Stimulated activated memory B cell treated with anti-CD40 and anti-IgM and Interleukin-4, amounts not matched to agents 10 μg/mL and 1 μg/mL and 100 μg/mL, for 72 hours (primary cell): ENCODE measurements around the gene COL4A1.

Experiments
- ATAC-seq: fragments of 150-1000 bp; cut with Tn5 transposase; 2 replicates; pipeline ENCODE4 v1.10.0; 2021
- H3K27ac Mint-ChIP-seq: one replicate; pipeline ENCODE4 v1.8.0; 2022; ENCODE audit warnings: mild to moderate bottlenecking, mixed read lengths
- H3K27me3 Mint-ChIP-seq: one replicate; pipeline ENCODE4 v1.8.0; 2022; ENCODE audit warnings: mixed read lengths
- H3K36me3 Mint-ChIP-seq: one replicate; pipeline ENCODE4 v1.8.0; 2022; ENCODE audit warnings: mixed read lengths
- H3K4me1 Mint-ChIP-seq: one replicate; pipeline ENCODE4 v1.8.0; 2022; ENCODE audit warnings: mixed read lengths
- H3K4me3 Mint-ChIP-seq: one replicate; pipeline ENCODE4 v1.8.0; 2022; ENCODE audit warnings: mild to moderate bottlenecking, moderate library complexity, mixed read lengths
- H3K9me3 Mint-ChIP-seq: one replicate; pipeline ENCODE4 v1.8.0; 2022; ENCODE audit warnings: mixed read lengths

The COL4A1 gene

DNA sequence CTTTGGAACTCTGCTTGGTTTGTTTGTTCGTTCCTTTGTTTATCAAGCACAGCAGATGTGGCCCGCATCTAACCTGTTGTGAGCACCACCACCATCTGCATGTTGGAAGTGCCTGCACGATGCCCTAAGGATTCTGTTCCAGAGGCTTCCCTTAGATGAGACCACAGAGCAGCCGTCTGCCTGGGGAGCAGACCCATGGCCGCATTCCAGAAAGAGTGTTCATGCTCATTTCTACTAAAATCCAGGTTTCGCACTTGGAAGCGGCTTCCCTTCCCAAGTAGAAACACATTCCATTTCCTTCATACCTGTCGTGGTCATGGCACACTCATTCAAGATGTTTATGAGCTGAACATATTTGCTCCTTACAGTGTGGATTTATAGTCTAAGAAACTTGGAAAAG is 27.3 kb upstream of the COL4A1 start:
- Mint-ChIP-seq H3K27me3 (peaks cover 22% of the 10 kb centered on the region), H3K27ac (no peak overlapping the region), H3K36me3 (no peaks in the 10 kb centered on the region), H3K4me1 (no peaks in the 10 kb centered on the region), H3K4me3 (no peak overlapping the region), H3K9me3 (peaks cover 9% of the 10 kb centered on the region)
- no peak for ATAC-seq

DNA sequence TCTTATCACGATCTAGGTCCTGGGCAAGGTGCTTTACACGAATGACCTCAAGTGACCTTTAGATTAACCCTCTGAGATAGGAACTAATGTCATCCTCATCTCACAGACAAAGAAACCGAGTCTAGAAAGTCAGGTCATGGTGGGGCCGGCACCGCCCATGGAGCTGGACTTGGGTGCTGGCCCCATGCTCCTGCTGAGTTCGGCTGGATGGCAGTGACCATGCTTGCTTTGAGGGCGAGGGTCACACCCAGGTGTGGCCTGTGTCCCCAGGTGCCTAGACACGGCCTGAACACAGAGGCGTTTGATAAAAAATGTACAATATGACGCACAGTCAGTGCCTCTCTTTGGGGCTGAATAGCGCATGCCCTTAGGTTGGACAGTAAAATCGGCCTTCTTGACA is 26.9 kb upstream of the COL4A1 start:
- Mint-ChIP-seq H3K4me3 (no peak overlapping the region), H3K27me3 (peaks cover 18% of the 10 kb centered on the region), H3K27ac (no peak overlapping the region), H3K4me1 (no peaks in the 10 kb centered on the region), H3K9me3 (peaks cover 9% of the 10 kb centered on the region), H3K36me3 (no peaks in the 10 kb centered on the region)
- no peak for ATAC-seq

- no peak for ATAC-seq
- Mint-ChIP-seq H3K4me1 (no peaks in the 10 kb centered on the region), H3K4me3 (no peak overlapping the region), H3K27ac (no peak overlapping the region), H3K36me3 (no peaks in the 10 kb centered on the region), H3K9me3 (peaks cover 9% of the 10 kb centered on the region), H3K27me3 (peaks cover 7% of the 10 kb centered on the region)
Observed at GRCh38 chr13:110332750-110333149, 25.8 kb upstream of the COL4A1 start.

GRCh38 chr13:110331362-110331761 is 24.4 kb upstream of the COL4A1 start:
- peaks cover 12% of the 10 kb centered on the region for H3K27me3 Mint-ChIP-seq
- H3K4me1 Mint-ChIP-seq = no peaks in the 10 kb centered on the region
- no peak for ATAC-seq
- H3K36me3 Mint-ChIP-seq = no peaks in the 10 kb centered on the region
- peaks cover 9% of the 10 kb centered on the region for H3K9me3 Mint-ChIP-seq
- H3K27ac Mint-ChIP-seq = no peak overlapping the region
- H3K4me3 Mint-ChIP-seq = no peak overlapping the region

GRCh38 chr13:110330491-110331011 is 23.6 kb upstream of the COL4A1 start:
- Mint-ChIP-seq H3K36me3 (no peaks in the 10 kb centered on the region), H3K9me3 (peaks cover 9% of the 10 kb centered on the region), H3K4me3 (no peak overlapping the region), H3K27ac (no peak overlapping the region), H3K4me1 (no peaks in the 10 kb centered on the region), H3K27me3 (peaks cover 12% of the 10 kb centered on the region)
- no peak for ATAC-seq

GRCh38 chr13:110329798-110330461 is 23.0 kb upstream of the COL4A1 start:
- ATAC-seq = no peak
- H3K4me3 Mint-ChIP-seq = no peak overlapping the region
- H3K36me3 Mint-ChIP-seq = no peaks in the 10 kb centered on the region
- no peak overlapping the region for H3K27ac Mint-ChIP-seq
- no peaks in the 10 kb centered on the region for H3K4me1 Mint-ChIP-seq
- peaks cover 5% of the 10 kb centered on the region for H3K9me3 Mint-ChIP-seq
- peaks cover 13% of the 10 kb centered on the region for H3K27me3 Mint-ChIP-seq

DNA sequence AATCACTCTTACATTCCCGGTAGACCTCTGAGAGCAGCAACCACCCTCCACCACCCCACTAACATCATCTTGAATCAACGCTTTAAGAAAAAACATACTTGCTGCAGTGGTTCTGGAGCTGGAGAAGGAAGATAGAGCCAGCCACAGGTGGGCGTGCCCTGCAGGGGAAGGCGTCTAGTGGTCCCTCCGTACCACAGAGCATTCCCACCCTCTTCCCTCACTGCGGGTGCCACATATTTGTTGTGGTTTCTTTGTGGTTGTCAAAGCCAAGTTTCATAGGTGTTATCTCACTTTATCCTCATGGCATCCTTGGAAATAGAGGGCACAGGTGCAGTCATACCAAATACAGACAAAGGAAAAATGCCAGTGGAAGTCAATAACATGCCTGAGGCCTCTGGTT is 22.3 kb upstream of the COL4A1 start:
- no peaks in the 10 kb centered on the region for H3K9me3 Mint-ChIP-seq
- H3K27me3 Mint-ChIP-seq = peaks cover 20% of the 10 kb centered on the region
- no peak overlapping the region for H3K4me3 Mint-ChIP-seq
- H3K4me1 Mint-ChIP-seq = no peaks in the 10 kb centered on the region
- H3K27ac Mint-ChIP-seq = no peak overlapping the region
- no peaks in the 10 kb centered on the region for H3K36me3 Mint-ChIP-seq
- ATAC-seq = no peak

DNA sequence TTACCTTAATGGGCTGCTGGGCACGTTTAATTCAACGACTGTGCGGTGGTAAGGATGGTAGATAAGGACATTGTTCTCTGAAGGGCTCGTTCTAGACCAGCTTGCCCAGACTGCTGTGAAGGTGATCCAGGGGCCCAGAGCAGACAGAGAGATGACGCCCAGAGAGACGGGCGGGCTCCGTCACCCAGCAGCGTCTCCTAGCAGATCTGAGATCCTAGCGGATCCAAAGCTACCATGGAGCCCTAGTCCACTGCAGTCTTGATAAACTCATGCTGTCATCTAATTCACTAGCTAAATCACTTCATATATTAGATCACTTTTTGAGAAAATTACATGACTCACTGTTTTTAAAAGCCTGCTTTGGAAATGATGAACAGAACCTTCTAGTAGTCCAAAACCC is 21.6 kb upstream of the COL4A1 start:
- no peak for ATAC-seq
- no peaks in the 10 kb centered on the region for H3K36me3 Mint-ChIP-seq
- H3K27ac Mint-ChIP-seq = no peak overlapping the region
- peaks cover 27% of the 10 kb centered on the region for H3K27me3 Mint-ChIP-seq
- no peaks in the 10 kb centered on the region for H3K9me3 Mint-ChIP-seq
- H3K4me3 Mint-ChIP-seq = no peak overlapping the region
- H3K4me1 Mint-ChIP-seq = no peaks in the 10 kb centered on the region

DNA sequence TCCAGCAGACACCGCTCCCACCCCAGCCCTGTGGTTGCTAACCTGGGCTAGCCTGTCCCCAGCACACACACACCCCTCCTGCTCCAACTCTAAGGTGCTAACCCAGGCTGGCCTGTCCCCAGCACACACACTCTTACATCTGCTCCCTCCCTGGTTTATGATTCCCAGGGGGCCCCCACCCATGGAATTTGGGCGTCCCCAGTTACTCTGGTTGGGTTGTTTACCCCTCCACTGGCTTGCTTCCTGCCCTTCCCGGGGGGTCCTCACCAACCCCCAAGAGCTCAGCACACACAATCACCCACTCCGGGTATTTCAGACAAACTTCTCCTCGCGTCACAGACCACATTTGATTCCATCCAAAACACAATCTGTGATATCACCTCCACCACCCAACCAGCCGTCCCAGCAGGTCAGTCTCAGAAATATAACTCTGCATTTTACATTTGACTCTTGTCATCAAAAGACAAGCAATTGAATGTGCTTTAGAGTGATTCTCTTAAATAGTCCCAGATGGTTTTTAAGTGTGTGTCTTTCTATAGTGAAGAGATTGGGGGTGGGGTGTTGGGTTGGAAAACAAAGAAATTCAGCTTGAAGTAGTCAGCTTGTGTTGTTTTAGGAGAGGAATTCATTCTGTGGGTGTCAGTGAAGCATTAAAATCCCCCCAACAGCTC is 20.2 kb upstream of the COL4A1 start:
- H3K4me3 Mint-ChIP-seq = no peak overlapping the region
- no peaks in the 10 kb centered on the region for H3K4me1 Mint-ChIP-seq
- H3K36me3 Mint-ChIP-seq = no peaks in the 10 kb centered on the region
- H3K27ac Mint-ChIP-seq = no peak overlapping the region
- ATAC-seq = no peak
- peaks cover 40% of the 10 kb centered on the region for H3K27me3 Mint-ChIP-seq
- H3K9me3 Mint-ChIP-seq = no peaks in the 10 kb centered on the region

DNA sequence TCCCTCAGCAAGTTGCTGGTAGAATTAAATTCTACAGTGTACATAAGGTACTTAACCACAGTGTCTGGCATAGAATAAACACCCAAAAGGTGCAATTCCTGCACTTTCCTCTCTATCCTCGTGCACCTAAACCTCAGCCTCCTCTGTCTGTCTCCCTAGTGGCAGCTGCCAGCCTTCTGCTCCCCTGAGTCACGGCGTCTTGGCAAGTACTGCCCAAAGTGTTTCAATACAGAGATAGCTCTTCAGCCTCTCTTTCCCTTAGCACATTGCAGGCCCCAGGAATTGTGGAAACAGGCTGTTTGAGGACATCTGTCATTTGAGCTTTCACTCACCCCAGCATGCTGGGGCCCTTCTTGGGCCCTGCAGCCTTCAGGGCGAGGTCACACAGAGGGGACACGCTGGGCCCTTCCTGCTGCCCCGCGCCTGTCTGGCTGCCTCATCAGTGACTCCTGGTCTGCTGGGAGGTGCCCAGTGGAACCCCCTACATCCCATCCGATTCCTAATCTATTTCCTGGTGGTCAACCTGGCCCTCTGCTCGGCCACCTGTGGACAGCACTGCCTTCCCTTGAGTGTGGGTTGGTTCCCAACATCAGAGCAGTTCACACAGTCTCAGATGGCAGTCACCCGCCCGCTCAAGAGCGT is 19.4 kb upstream of the COL4A1 start:
- H3K27ac Mint-ChIP-seq = no peak overlapping the region
- ATAC-seq = no peak

DNA sequence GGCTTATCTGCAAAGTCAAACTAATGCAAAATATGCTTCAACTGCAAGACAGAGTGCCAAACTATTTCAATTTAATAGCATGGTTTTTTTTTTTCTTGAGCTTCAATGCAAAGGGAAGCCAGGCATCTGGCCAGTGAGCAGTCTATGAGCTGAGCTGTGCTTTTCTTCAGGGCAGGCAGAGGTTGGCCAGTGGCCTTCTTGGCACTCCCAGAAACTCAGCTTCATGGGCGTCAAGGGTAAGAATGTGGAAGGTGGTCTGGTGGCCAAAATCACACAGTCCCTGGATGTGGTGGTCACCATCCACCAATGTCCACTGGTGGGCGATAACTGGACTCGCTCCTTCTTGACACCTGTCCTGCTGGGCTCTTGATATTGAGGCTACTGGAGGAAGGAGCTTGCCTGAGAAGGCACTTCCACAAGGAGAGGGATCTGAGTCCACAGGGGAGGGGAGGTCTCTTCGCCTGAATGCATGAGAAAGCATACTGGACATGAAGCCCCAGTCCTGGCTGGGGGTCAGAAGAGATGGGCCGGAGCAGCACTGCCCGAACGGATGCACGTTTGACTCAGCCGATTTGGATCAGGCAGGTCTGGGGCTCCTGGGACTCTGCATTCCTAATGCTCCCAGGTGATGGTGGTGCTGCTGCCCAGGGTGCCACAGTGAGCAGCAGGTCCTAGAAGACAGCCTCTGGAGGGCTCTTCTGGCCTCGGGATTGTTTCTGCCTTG is 17.2 kb upstream of the COL4A1 start:
- no peaks in the 10 kb centered on the region for H3K36me3 Mint-ChIP-seq
- H3K4me3 Mint-ChIP-seq = no peak overlapping the region
- H3K9me3 Mint-ChIP-seq = no peaks in the 10 kb centered on the region
- peaks cover 42% of the 10 kb centered on the region for H3K27me3 Mint-ChIP-seq
- no peaks in the 10 kb centered on the region for H3K4me1 Mint-ChIP-seq
- no peak for ATAC-seq
- H3K27ac Mint-ChIP-seq = no peak overlapping the region

More for the DNA sequence above, 19.4 kb upstream of the COL4A1 start:
- peaks cover 42% of the 10 kb centered on the region for H3K27me3 Mint-ChIP-seq
- H3K4me3 Mint-ChIP-seq = no peak overlapping the region
- H3K4me1 Mint-ChIP-seq = no peaks in the 10 kb centered on the region
- no peaks in the 10 kb centered on the region for H3K36me3 Mint-ChIP-seq
- no peaks in the 10 kb centered on the region for H3K9me3 Mint-ChIP-seq

DNA sequence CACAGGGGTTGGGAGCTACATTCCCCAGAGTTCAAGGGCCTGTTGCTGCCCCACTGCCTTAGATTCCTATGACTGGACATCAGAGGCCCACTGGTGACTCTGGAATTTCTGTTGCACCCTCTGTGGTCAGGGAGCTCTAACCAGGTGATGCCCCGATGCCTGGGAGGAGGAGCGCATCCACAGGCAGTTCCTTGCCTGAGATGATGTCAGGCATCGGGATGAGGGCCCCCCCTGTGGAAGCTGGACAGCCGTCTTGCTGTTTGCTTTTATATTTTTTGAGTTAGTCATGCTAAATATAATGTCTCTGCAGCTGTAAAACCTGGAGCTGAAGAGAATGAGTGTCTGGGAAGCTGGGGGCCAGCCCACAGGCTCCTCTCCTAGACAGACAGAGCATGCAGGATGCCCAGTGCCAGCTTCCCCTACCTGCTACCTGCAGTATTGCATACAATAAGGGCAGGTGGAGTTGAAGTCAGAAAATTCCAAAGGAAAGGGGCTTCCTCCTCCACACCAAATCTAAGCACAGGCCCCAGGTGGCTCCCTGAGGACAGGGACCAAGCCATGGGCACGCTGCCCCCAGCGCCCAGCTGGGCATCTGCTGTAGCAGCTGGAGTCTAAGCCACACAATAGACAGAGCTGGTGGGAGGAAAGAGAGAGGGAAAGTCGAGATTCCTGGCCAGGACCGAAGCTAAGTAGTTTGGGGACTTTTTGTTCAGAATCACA is 16.4 kb upstream of the COL4A1 start:
- H3K27ac Mint-ChIP-seq = no peak overlapping the region
- H3K36me3 Mint-ChIP-seq = no peaks in the 10 kb centered on the region
- no peaks in the 10 kb centered on the region for H3K9me3 Mint-ChIP-seq
- ATAC-seq = no peak
- no peaks in the 10 kb centered on the region for H3K4me1 Mint-ChIP-seq
- no peak overlapping the region for H3K4me3 Mint-ChIP-seq
- H3K27me3 Mint-ChIP-seq = peaks cover 42% of the 10 kb centered on the region

GRCh38 chr13:110322828-110323171 is 15.8 kb upstream of the COL4A1 start:
- H3K27me3 Mint-ChIP-seq = peaks cover 42% of the 10 kb centered on the region
- no peak for ATAC-seq
- no peaks in the 10 kb centered on the region for H3K4me1 Mint-ChIP-seq
- H3K9me3 Mint-ChIP-seq = no peaks in the 10 kb centered on the region
- H3K36me3 Mint-ChIP-seq = no peaks in the 10 kb centered on the region
- H3K27ac Mint-ChIP-seq = no peak overlapping the region
- no peak overlapping the region for H3K4me3 Mint-ChIP-seq

DNA sequence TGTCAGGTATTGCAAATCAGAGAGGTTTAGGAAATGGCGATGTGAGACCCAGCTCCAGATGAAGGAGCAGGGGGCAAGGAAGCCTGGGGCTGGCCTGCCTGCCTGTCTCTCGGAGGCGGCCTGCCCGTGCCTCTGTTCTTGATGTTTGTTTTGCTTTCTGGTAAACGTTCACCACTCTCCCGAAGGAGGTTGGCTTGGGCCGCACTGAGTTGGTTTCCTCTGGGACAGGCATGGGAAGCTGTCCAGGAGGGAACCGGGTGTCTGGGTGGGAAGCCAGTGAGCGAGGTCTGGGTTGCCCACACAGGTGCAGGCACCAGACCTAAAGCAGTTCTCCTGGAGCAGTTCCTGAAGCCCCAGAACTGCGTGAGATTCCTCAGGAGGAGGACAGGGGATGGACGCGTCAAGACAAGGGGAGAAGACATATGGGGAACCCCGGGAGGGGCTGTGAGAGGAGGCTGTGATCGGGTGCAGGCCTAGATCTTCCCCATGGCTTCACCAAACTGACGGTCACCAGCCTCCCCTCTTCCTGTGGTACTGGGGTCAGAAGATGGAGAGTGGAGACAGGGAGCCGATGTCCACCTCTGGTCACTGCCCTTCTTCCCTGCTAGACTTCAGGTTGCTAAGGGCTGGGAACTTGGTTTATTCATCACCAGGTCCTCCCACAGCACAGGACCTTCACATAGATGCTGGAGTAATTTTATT is 15.3 kb upstream of the COL4A1 start:
- no peak overlapping the region for H3K27ac Mint-ChIP-seq
- ATAC-seq = no peak
- H3K4me3 Mint-ChIP-seq = no peak overlapping the region
- H3K9me3 Mint-ChIP-seq = no peaks in the 10 kb centered on the region
- no peaks in the 10 kb centered on the region for H3K36me3 Mint-ChIP-seq
- H3K27me3 Mint-ChIP-seq = peaks cover 39% of the 10 kb centered on the region
- H3K4me1 Mint-ChIP-seq = no peaks in the 10 kb centered on the region
